Fibroblast of pulmonary artery (primary cell): Measurements from ENCODE around the gene MRPS12.

ENCODE experiments used
- DNase-seq: peaks from one replicate; pipeline ENCODE4 v3.0.0-alpha.2; 2010; ENCODE audit warnings: low read depth
- H3K4me3 ChIP-seq: replicated peaks from 2 replicates; pipeline ENCODE4 v1.5.1; 2011; ENCODE audit warnings: low read depth, mild to moderate bottlenecking, control low read depth, low read length, moderate library complexity
- CTCF ChIP-seq: IDR thresholded peaks from 2 replicates; pipeline ENCODE4 v1.5.1; 2011; ENCODE audit warnings: mild to moderate bottlenecking, control low read depth, low read length, inconsistent platforms; ENCODE audit errors: missing control alignments

Gene MRPS12

GRCh38 chr19:38892841-38893240 is 37.9 kb upstream of the MRPS12 start:
- TF ChIP-seq CTCF, result no peak

GRCh38 chr19:38893341-38893771 is 37.4 kb upstream of the MRPS12 start:
- no peak overlapping the region for H3K4me3 ChIP-seq
- no peak for TF ChIP-seq CTCF
- DNase-seq, result no peak

More at GRCh38 chr19:38892841-38893240, 37.9 kb upstream of the MRPS12 start:
- H3K4me3 ChIP-seq, result no peak overlapping the region
- no peak for DNase-seq

GRCh38 chr19:38894968-38895367 is 35.8 kb upstream of the MRPS12 start:
- TF ChIP-seq CTCF, result no peak
- no peak overlapping the region for H3K4me3 ChIP-seq
- no peak for DNase-seq

- no peak for TF ChIP-seq CTCF
- DNase-seq, result peak; percentile 24
- H3K4me3 ChIP-seq, result peak overlapping the region; percentile 92
Measured at GRCh38 chr19:38898788-38899446, 31.8 kb upstream of the MRPS12 start.

- peak; percentile 100 for DNase-seq
- peak within 1 kb of the TSS; percentile 92 for H3K4me3 ChIP-seq
- TF ChIP-seq CTCF, result no peak
Measured at GRCh38 chr19:38899447-38900201, 31.1 kb upstream of the MRPS12 start, which contains the start of the genes NFKBIB and SIRT2. Gene NFKBIB (plus strand): TSS chr19:38899969. CDS start chr19:38900033, 64 bp downstream. Gene SIRT2 (minus strand): TSS chr19:38899618. CDS start chr19:38899521, 97 bp downstream.

GRCh38 chr19:38900202-38900629 is 30.5 kb upstream of the MRPS12 start:
- no peak for TF ChIP-seq CTCF
- peak; percentile 66 for DNase-seq
- peak overlapping the region; percentile 92 for H3K4me3 ChIP-seq
